ENCODE measurements around the gene TMUB2. TPM values are rescaled to one million over a fixed set of nuclear protein-coding genes. Genes with fewer than 3 reads are reported as not detected.
A peak's percentile ranks its signal among the peaks of the same experiment; 100 is the strongest.

Gene TMUB2
- polyA plus RNA-seq, 1 of the 3 experiments (the other 2 are of a cell fraction), result 49.5 TPM

DNA sequence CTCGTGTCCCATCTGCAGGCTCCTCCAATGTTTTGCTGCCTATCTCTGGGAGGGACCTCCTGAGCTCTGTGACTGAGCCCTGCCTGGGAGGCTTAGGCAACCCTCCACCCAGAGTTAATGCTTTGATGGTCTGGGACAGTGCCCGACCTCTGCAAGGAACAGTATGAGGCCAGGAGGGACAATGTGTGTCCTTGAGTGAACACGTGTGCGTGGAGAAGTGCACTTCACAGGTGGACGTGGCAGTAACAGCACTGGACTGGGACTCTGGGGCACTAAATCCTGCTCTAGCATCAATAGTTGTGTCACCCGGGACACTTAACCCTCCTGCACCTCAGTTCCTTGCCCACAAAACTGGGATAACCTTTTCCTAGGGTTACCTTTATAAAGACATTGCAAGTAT, 28.1 kb downstream of the TMUB2 start (continued):
- TF ChIP-seq TAF1 (IDR thresholded peaks at IDR 0.05; ENCODE audit: borderline replicate concordance, low read depth, low read length) (no peak), FOXJ3 (CRISPR knock-in tag; IDR thresholded peaks at IDR 0.05) (no peak), FOXM1 (IDR thresholded peaks at IDR 0.05; ENCODE audit: low read depth) (no peak), GATA2 (CRISPR knock-in tag; IDR thresholded peaks at IDR 0.05) (no peak), EZH2phosphoT487 (IDR thresholded peaks at IDR 0.05; ENCODE audit: borderline replicate concordance, low read depth) (no peak), RXRA (IDR thresholded peaks at IDR 0.05; ENCODE audit: borderline replicate concordance, low read depth) (no peak)

DNA sequence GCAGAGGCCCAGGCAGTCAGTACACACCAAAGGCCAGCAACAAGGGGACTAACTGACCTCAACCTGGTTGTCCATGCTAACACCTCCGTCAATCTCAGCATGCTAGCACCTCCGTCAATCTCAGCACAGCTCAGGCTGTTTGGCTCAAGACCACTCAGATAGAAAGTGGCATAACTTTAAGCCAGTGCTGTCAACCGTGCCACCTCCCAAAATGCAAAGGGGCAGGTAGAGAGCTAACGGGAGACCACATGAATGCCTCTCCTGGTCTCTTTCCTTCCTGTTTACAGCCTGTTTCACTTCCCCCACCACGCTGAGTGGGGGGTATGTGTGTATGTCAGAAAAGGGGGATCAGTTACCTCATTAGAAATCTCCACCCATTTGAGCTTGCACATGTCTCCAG, 29.4 kb downstream of the TMUB2 start:
- ChIA-PET CTCF (interaction anchor here (0.6 to 5.7 kb wide), 6 partner anchors 10 to 135 kb away, joined by 3 to 61 read pairs (median 8); partner anchors contain the start of genes ATXN7L3 and GRN), POLR2A (interaction anchor here (1.5 kb wide), 1 partner anchor 104 kb away, joined by 9 read pairs; no protein-coding TSS in a partner anchor)
- Histone ChIP-seq H4K20me1 (ENCODE audit: insufficient read depth) (peaks cover 31% of the 10 kb centered on the region), H3F3A (replicated peaks; ENCODE audit: insufficient read depth) (peaks cover 6% of the 10 kb centered on the region), H3K4me1 (ENCODE audit: control insufficient read depth in 1 of 2, insufficient read depth in 2 of 2, low read depth in 1 of 2, low read length in 1 of 2) (peaks cover 12% of the 10 kb centered on the region in 2 experiments; a peak in 3 of 4 replicates), H3K9ac (no peak overlapping the region), H3K79me2 (ENCODE audit: insufficient read depth) (peaks cover 47% of the 10 kb centered on the region), H3K9me2 (no peaks in the 10 kb centered on the region), H3K4me3 (ENCODE audit: low read depth in 2 of 2, low read length in 1 of 2) (no peak overlapping the region), H2AFZ (ENCODE audit: low read depth) (no peak overlapping the region), H3K27ac (ENCODE audit: low read depth in 2 of 2, low read length in 1 of 2) (no peak overlapping the region), H3K4me2 (no peak overlapping the region), H3K36me3 (replicated peaks in 1 of 2; ENCODE audit: control insufficient read depth in 1 of 2, insufficient read depth in 2 of 2, low read length in 1 of 2) (peaks cover 30 to 51% of the 10 kb centered on the region in 2 experiments), H3K27me3 (ENCODE audit: insufficient read depth) (no peaks in the 10 kb centered on the region), H3K9me3 (no peaks in the 10 kb centered on the region)
- 92% methylated on average over 4 of the region's 5 CpGs for WGBS (ENCODE audit: low lambda C conversion rate)
- no peak for DNase-seq
- no peak for TF ChIP-seq RCOR1 (IDR thresholded peaks at IDR 0.05; ENCODE audit: low read length)
- TF ChIP-seq POLR2AphosphoS5 (IDR thresholded peaks at IDR 0.05; ENCODE audit: low read depth, low read length), result no peak
- TF ChIP-seq, protein P1, sequence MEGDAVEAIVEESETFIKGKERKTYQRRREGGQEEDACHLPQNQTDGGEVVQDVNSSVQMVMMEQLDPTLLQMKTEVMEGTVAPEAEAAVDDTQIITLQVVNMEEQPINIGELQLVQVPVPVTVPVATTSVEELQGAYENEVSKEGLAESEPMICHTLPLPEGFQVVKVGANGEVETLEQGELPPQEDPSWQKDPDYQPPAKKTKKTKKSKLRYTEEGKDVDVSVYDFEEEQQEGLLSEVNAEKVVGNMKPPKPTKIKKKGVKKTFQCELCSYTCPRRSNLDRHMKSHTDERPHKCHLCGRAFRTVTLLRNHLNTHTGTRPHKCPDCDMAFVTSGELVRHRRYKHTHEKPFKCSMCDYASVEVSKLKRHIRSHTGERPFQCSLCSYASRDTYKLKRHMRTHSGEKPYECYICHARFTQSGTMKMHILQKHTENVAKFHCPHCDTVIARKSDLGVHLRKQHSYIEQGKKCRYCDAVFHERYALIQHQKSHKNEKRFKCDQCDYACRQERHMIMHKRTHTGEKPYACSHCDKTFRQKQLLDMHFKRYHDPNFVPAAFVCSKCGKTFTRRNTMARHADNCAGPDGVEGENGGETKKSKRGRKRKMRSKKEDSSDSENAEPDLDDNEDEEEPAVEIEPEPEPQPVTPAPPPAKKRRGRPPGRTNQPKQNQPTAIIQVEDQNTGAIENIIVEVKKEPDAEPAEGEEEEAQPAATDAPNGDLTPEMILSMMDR (IDR thresholded peaks at IDR 0.05), result no peak
- no peak for TF ChIP-seq NFIC (IDR thresholded peaks at IDR 0.05; ENCODE audit: borderline replicate concordance)
- TF ChIP-seq TEAD4 (IDR thresholded peaks at IDR 0.05; ENCODE audit: borderline replicate concordance, insufficient read depth), result no peak
- no peak for TF ChIP-seq JUND (IDR thresholded peaks at IDR 0.05)
- TF ChIP-seq GABPA (IDR thresholded peaks at IDR 0.05; ENCODE audit: low read depth), result no peak

DNA sequence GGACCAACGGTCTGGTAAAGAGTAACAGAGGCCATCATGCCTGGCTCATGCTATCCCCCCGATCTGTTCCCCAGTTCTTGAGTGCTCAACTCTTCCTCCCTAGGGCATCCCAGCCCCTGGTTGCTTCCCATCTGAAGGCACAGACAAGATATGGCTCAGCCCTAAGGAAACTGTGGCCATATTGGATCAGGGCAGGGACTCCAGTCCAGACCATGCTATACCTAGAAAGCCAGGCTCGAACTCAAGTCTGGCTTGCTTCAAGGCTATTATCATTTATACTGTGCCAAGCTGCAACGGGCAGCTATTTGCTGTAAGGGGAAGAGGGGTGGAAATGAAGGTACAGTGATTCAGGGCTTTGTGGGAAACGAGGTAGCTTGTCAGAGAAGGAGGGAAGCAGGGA, 29.9 kb downstream of the TMUB2 start:
- Histone ChIP-seq H3K4me2 (peak overlapping the region; percentile 95; the same call in 1 of the 2 replicates), H3K4me3 (ENCODE audit: low read depth in 2 of 2, low read length in 1 of 2) (no peak overlapping the region; a peak in 1 of 4 replicates), H3K9me3 (no peaks in the 10 kb centered on the region), H3K9ac (no peak overlapping the region), H3K9me2 (no peaks in the 10 kb centered on the region), H3K4me1 (ENCODE audit: control insufficient read depth in 1 of 2, insufficient read depth in 2 of 2, low read depth in 1 of 2, low read length in 1 of 2) (peaks cover 12% of the 10 kb centered on the region in 2 experiments; a peak in 3 of 4 replicates), H3K36me3 (replicated peaks in 1 of 2; ENCODE audit: control insufficient read depth in 1 of 2, insufficient read depth in 2 of 2, low read length in 1 of 2) (peaks cover 28 to 45% of the 10 kb centered on the region in 2 experiments), H3K79me2 (ENCODE audit: insufficient read depth) (peaks cover 52% of the 10 kb centered on the region), H4K20me1 (ENCODE audit: insufficient read depth) (peaks cover 31% of the 10 kb centered on the region), H3K27me3 (ENCODE audit: insufficient read depth) (no peaks in the 10 kb centered on the region), H3F3A (replicated peaks; ENCODE audit: insufficient read depth) (peaks cover 10% of the 10 kb centered on the region), H3K27ac (ENCODE audit: low read depth in 2 of 2, low read length in 1 of 2) (no peak overlapping the region), H2AFZ (ENCODE audit: low read depth) (no peak overlapping the region)
- POLR2A ChIA-PET, result interaction anchor here (0.5 to 2.3 kb wide), 3 partner anchors 13 to 108 kb away, joined by 3 to 9 read pairs (median 9); no protein-coding TSS in a partner anchor
- no peak for TF ChIP-seq JUND (IDR thresholded peaks at IDR 0.05)
- TF ChIP-seq NFIC (IDR thresholded peaks at IDR 0.05; ENCODE audit: borderline replicate concordance), result no peak
- no peak for TF ChIP-seq RXRA (IDR thresholded peaks at IDR 0.05; ENCODE audit: borderline replicate concordance, low read depth)
- TF ChIP-seq, protein P2, sequence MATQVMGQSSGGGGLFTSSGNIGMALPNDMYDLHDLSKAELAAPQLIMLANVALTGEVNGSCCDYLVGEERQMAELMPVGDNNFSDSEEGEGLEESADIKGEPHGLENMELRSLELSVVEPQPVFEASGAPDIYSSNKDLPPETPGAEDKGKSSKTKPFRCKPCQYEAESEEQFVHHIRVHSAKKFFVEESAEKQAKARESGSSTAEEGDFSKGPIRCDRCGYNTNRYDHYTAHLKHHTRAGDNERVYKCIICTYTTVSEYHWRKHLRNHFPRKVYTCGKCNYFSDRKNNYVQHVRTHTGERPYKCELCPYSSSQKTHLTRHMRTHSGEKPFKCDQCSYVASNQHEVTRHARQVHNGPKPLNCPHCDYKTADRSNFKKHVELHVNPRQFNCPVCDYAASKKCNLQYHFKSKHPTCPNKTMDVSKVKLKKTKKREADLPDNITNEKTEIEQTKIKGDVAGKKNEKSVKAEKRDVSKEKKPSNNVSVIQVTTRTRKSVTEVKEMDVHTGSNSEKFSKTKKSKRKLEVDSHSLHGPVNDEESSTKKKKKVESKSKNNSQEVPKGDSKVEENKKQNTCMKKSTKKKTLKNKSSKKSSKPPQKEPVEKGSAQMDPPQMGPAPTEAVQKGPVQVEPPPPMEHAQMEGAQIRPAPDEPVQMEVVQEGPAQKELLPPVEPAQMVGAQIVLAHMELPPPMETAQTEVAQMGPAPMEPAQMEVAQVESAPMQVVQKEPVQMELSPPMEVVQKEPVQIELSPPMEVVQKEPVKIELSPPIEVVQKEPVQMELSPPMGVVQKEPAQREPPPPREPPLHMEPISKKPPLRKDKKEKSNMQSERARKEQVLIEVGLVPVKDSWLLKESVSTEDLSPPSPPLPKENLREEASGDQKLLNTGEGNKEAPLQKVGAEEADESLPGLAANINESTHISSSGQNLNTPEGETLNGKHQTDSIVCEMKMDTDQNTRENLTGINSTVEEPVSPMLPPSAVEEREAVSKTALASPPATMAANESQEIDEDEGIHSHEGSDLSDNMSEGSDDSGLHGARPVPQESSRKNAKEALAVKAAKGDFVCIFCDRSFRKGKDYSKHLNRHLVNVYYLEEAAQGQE (IDR thresholded peaks at IDR 0.05; ENCODE audit: low read depth, low read length), result no peak
- TF ChIP-seq EP300 (IDR thresholded peaks at IDR 0.05; ENCODE audit: borderline replicate concordance in 1 of 2, low read depth in 1 of 2, low read length in 1 of 2), result no peak
- no peak for TF ChIP-seq MXI1 (IDR thresholded peaks at IDR 0.05; ENCODE audit: low read depth, low read length)
- CTCF ChIA-PET, result interaction anchor here (0.6 to 5.7 kb wide), 7 partner anchors 10 to 134 kb away, joined by 3 to 61 read pairs (median 6); partner anchors contain the start of genes ATXN7L3 and GRN
- no peak for DNase-seq
- WGBS (ENCODE audit: low lambda C conversion rate), result 94% methylated on average over 5 of the region's 5 CpGs
